ENCODE results near the gene SRF.

GRCh38 chr6:43213431-43213830, 42.4 kb downstream of the SRF start:
- no peak for TF ChIP-seq CTCF (IDR thresholded peaks at IDR 0.05)
- TF ChIP-seq EZH2 (IDR thresholded peaks at IDR 0.05; ENCODE audit: borderline replicate concordance, insufficient read depth, low read depth, low read length, poor library complexity, severe bottlenecking), result no peak

All from B cell (primary cell).